Nephron progenitor cell (in vitro differentiated cells): ENCODE measurements around the gene ASS1.
A peak's percentile ranks its signal among the peaks of the same experiment; 100 is the strongest.

Experiments used
- DNase-seq: peaks from one replicate; pipeline ENCODE4 v3.0.0; 2021
- H3K27ac Mint-ChIP-seq: 2 replicates; pipeline ENCODE4 v1.8.0; 2021; ENCODE audit warnings: mild to moderate bottlenecking, moderate library complexity, mixed read lengths
- H3K27me3 Mint-ChIP-seq: 2 replicates; pipeline ENCODE4 v1.8.0; 2021; ENCODE audit warnings: mild to moderate bottlenecking, low read depth, mixed read lengths; ENCODE audit not compliant: poor library complexity
- H3K36me3 Mint-ChIP-seq: 2 replicates; pipeline ENCODE4 v1.8.0; 2021; ENCODE audit warnings: low read depth, mixed read lengths
- H3K4me1 Mint-ChIP-seq: 2 replicates; pipeline ENCODE4 v1.8.0; 2021; ENCODE audit warnings: mixed read lengths
- H3K4me3 Mint-ChIP-seq: 2 replicates; pipeline ENCODE4 v1.8.0; 2021; ENCODE audit warnings: mild to moderate bottlenecking, moderate library complexity, mixed read lengths
- H3K9me3 Mint-ChIP-seq: 2 replicates; pipeline ENCODE4 v1.8.0; 2021; ENCODE audit warnings: mild to moderate bottlenecking, moderate library complexity, mixed read lengths
- TF ChIP-seq, protein P1 (sequence below): fragments of 200-600 bp; sonication (generic); IDR thresholded peaks from 2 replicates; pipeline ENCODE4 v1.5.0; 2021; ENCODE audit warnings: antibody characterized with exemption

The ASS1 gene

DNA sequence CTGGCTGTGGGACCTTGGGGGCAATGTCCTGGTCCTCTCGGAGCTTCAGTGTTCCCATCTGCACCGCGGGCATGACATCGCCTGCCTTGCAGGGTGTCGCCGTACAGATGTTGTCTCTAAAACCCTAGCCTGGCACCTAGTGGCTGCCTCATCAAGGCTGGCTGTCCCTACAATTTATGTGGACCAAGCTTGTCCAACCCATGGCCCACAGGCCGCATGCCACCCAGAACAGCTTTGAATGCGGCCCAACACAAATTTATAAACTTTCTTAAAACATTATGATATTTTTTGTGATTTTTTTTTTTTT is 18.3 kb upstream of the ASS1 start:
- no peaks in the 10 kb centered on the region for H3K36me3 Mint-ChIP-seq
- TF ChIP-seq, protein P1, sequence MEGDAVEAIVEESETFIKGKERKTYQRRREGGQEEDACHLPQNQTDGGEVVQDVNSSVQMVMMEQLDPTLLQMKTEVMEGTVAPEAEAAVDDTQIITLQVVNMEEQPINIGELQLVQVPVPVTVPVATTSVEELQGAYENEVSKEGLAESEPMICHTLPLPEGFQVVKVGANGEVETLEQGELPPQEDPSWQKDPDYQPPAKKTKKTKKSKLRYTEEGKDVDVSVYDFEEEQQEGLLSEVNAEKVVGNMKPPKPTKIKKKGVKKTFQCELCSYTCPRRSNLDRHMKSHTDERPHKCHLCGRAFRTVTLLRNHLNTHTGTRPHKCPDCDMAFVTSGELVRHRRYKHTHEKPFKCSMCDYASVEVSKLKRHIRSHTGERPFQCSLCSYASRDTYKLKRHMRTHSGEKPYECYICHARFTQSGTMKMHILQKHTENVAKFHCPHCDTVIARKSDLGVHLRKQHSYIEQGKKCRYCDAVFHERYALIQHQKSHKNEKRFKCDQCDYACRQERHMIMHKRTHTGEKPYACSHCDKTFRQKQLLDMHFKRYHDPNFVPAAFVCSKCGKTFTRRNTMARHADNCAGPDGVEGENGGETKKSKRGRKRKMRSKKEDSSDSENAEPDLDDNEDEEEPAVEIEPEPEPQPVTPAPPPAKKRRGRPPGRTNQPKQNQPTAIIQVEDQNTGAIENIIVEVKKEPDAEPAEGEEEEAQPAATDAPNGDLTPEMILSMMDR, result no peak
- no peak overlapping the region for H3K4me3 Mint-ChIP-seq
- H3K27me3 Mint-ChIP-seq, result peaks cover 22% of the 10 kb centered on the region
- no peak for DNase-seq
- no peak overlapping the region for H3K27ac Mint-ChIP-seq
- peaks cover 58% of the 10 kb centered on the region for H3K4me1 Mint-ChIP-seq
- peaks cover 4% of the 10 kb centered on the region for H3K9me3 Mint-ChIP-seq

DNA sequence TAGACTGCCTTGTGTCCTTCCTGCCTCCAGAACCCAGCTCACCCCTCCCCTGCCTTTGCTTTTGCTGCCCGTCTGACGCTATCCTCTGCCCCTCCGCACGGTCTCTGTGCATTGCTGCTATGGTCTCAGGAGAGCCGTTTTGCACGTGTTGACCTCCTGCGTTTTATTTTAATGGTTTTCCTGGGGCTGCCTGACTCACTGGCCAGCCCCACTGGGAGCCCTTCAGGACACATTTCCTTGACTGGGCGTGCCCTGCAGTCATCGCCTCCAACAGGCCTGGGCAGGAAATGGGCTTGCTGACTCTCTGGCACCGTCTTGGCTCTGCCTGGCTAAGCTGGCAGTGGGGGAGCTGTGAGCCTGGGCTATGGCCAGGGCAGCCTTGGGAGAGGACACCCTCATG is 17.9 kb upstream of the ASS1 start:
- no peak overlapping the region for H3K27ac Mint-ChIP-seq
- TF ChIP-seq, protein P1, result no peak
- no peaks in the 10 kb centered on the region for H3K36me3 Mint-ChIP-seq

DNA sequence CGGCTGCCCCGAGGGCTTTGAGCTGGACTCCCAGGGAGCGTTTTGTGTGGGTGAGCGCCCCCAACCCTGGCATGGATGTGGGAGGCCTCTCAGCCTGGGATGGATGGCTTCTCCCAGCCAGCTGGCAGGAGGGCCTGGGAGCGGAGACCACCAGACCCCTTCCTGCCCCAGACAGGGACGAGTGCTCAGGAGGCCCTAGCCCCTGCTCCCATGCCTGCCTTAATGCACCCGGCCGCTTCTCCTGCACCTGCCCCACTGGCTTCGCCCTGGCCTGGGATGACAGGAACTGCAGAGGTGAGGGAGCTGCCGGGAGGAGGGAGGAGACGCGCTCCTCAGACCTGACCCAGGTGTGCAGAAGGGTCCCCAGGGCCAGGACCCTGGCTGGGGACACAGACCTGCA is 17.4 kb upstream of the ASS1 start:
- no peak overlapping the region for H3K4me3 Mint-ChIP-seq

More for the DNA sequence above, 17.9 kb upstream of the ASS1 start:
- Mint-ChIP-seq H3K27me3 (peaks cover 22% of the 10 kb centered on the region), H3K9me3 (peaks cover 4% of the 10 kb centered on the region), H3K4me3 (peak overlapping the region; percentile 20), H3K4me1 (peaks cover 53% of the 10 kb centered on the region)
- peak; percentile 33 for DNase-seq

DNA sequence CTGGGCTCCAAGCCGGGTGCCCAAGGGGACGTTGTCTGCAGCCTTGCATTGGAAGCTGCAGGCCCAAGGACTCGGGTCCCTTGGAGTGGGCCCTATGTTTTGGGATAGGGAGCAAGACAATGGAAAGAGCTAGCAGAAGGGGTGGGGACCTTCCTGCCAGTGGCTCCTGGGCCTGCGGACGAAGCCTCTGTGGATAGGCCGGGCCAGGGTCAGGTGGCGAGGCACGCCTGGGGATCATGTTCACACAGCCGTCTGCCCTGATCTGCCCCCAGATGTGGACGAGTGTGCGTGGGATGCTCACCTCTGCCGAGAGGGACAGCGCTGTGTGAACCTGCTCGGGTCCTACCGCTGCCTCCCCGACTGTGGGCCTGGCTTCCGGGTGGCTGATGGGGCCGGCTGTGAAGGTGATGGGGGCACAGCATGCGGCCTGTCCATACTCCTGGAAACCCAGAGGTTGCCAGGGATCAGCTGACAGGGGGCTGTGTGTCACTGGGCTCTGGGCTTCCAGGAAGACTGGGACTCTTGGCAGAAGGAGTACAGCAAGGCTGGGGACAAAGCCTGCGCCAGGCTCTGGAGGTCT is 16.6 kb upstream of the ASS1 start:
- Mint-ChIP-seq H3K9me3 (peaks cover 4% of the 10 kb centered on the region), H3K36me3 (no peaks in the 10 kb centered on the region), H3K4me1 (peaks cover 55% of the 10 kb centered on the region), H3K27me3 (peaks cover 26% of the 10 kb centered on the region), H3K4me3 (no peak overlapping the region), H3K27ac (no peak overlapping the region)
- TF ChIP-seq, protein P1, result no peak
- DNase-seq, result no peak

More for the DNA sequence above, 17.4 kb upstream of the ASS1 start:
- DNase-seq, result no peak
- H3K27ac Mint-ChIP-seq, result no peak overlapping the region
- TF ChIP-seq, protein P1, result no peak
- H3K4me1 Mint-ChIP-seq, result peaks cover 54% of the 10 kb centered on the region
- H3K9me3 Mint-ChIP-seq, result peaks cover 4% of the 10 kb centered on the region
- no peaks in the 10 kb centered on the region for H3K36me3 Mint-ChIP-seq
- peaks cover 22% of the 10 kb centered on the region for H3K27me3 Mint-ChIP-seq

DNA sequence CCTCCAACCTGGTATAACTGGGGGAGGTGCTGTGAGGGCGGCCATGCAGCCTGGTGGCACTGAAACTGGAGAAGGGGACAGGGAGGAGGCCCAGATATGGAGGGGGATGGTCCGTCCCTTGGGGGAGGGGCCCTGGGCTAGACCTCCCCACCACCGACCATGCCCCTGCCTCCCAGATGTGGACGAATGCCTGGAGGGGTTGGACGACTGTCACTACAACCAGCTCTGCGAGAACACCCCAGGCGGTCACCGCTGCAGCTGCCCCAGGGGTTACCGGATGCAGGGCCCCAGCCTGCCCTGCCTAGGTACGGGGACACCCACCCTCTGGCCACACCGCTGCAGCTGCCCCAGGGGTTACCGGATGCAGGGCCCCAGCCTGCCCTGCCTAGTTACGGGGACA is 15.4 kb upstream of the ASS1 start:
- Mint-ChIP-seq H3K36me3 (no peaks in the 10 kb centered on the region), H3K9me3 (peaks cover 4% of the 10 kb centered on the region), H3K4me1 (peaks cover 50% of the 10 kb centered on the region), H3K27ac (no peak overlapping the region), H3K27me3 (peaks cover 31% of the 10 kb centered on the region), H3K4me3 (no peak overlapping the region)
- DNase-seq, result no peak
- TF ChIP-seq, protein P1, result no peak

DNA sequence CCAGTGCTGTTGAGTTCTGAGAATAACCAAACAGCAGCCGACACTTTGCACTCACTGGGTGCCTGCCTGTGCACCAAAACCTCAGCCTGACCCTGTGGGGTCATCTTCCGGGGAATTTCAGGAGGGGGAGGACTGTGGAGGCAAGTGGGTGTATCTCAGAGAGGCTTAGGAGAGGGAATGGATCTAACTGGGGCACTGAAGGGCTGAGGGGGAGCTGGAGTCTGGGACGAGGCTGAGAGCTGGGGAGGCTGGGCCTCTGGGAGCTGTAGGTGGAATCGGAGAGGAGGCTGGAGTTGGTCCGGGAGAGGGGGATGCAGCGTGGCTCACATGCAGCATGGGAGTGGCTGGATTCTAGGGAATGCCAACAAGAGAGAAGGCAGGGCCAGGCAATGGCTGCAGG is 14.9 kb upstream of the ASS1 start:
- Mint-ChIP-seq H3K4me3 (no peak overlapping the region), H3K9me3 (peaks cover 4% of the 10 kb centered on the region), H3K27me3 (peaks cover 36% of the 10 kb centered on the region), H3K4me1 (peaks cover 50% of the 10 kb centered on the region), H3K36me3 (no peaks in the 10 kb centered on the region), H3K27ac (no peak overlapping the region)
- TF ChIP-seq, protein P1, result no peak
- no peak for DNase-seq
